HG03521 (cell line): Measurements from ENCODE around the gene ERI3.

Source experiments
- ATAC-seq: cut with Tn5 transposase; IDR thresholded peaks from one replicate; pipeline ENCODE4 v1.9.1; 2021; ENCODE audit warnings: mild to moderate bottlenecking, moderate library complexity; ENCODE audit not compliant: unreplicated experiment

The ERI3 gene

DNA sequence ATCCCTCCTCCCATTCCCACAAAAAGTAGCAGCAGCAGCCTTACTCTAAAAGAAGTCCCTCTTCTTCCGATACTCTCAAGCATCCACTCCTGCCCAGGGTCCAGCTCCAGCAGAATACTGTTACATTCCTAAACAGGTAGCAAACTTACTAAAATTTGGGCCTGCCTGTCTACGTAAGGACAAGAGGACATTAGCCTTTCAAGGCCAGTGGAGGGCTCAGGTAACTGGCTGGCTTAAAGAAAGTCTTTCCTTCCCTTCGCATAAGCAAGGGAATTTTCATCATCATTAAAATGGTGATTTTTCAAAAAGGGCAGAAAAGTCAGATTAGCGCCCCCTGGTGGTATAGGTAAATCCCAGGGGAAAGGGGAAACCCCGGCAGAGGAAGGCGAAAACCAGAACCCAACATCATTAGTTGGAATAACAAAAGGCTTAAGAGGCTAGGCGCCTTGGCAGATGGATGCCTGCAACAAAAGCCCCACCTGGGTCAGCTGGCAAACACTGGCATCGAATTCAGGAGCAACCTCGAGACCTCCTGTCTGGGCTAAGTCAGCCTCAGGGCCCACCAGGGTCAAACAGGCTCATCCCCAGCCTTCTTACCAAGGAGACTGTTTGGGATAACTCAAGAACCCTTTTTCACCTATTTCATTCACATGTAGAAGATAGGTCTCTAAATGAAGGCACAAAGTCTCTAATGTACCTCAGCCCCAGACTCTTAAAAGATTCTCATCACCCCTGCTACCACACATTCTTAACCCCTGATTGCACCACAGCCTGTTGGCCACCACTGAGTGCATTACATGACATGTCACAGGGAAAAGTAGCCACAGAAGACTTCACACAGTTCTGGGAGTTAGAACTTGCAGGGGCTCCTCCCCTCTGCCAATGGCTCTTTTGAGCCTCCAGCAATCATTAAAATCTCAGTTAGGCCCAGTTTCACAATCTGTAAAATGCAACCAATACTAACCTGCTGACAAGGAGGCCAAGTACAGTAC, 36.7 kb downstream of the ERI3 start:
- no peak for ATAC-seq

DNA sequence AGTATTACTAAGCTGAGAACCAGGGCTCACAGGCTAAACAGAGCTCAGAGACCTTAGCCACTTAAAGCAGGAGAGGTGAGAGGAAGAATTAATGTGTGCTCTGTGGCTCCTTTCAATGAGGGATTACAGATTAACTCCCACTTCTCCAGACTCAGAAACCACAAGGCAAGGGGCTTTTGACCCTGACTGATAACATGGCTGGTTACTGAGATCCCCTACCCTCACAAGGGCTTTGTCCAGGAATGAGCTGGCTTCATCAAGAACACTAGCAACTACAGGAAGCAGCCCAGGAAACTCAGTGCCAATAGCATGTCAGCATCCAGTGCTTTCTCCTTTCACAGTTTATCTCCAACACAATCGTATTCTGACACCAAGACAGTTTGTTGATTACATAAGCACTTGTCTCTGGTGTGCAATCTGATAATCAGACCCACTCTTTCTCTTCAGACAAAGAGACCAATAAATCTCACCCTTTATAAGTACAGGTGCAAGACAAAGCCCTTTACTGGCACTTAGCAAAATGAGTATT, 38.8 kb downstream of the ERI3 start:
- ATAC-seq, result no peak

DNA sequence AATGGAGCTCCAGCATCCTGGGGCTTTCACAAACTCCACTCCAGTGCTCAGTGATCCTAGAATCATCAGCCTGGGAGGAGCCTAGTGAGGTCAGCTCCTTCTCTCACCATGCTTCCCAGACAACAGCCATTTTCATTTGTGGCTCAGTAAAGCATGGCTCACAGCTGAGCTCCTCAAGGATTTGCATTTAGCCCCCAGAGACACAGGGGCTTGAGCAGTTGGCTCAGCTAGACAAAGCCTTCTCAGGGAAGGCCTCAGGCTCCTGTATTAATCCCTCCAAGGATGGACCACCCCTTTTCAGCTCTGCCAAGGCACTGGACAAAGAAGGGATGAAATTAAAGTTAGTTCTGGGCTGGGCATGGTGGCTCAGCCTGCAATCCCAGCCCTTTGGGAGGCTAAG, 39.5 kb downstream of the ERI3 start:
- ATAC-seq, result no peak

DNA sequence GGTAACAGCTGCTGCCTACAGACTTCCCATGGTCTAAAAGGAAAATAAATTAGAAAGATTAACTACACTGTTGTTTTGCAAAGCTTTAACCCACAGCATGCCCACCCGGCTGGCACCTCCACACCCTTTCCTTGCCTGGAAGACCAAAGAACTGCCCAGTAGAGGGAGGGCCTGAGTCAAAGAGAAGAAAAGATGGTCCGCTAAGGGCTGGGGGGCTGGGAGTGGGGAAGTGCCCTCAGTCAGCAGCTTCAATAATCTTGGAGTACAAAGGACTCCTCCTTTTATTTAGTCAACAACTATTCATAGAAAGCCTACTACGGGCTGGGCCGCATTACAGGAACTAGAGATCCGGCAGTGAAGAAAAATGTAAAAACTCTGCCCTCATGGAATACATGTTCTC, 40.6 kb downstream of the ERI3 start:
- ATAC-seq, result no peak

DNA sequence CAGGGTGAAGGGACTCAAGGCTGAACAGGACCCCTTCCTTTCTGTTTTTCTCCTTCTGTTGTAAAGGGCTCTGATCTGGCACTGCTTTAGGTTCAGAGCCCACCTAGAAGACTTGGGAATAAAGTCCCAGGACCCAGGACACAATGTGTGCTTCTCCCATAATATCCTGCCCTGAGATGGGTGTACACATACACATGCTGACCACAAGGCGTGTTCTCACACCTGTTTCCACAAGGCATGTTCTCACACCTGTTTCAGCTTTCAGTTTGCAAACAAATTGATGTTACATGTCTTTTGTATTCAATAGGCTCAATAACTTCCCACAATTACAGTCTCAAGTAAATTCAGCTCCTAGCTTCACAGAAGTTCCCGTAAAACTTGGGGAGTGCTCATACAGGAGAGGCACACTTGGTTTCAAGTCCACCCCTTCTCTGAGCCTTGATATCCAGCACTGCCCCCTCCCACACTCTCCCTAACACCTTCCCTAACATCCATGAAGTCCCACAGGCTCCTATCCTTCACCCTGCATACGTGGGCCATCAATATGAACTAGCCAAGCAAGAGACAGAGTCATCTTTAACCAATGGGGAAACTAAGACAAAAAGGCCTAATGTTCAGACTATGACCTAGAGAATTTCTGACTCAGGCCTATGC, 41.7 kb downstream of the ERI3 start:
- no peak for ATAC-seq

DNA sequence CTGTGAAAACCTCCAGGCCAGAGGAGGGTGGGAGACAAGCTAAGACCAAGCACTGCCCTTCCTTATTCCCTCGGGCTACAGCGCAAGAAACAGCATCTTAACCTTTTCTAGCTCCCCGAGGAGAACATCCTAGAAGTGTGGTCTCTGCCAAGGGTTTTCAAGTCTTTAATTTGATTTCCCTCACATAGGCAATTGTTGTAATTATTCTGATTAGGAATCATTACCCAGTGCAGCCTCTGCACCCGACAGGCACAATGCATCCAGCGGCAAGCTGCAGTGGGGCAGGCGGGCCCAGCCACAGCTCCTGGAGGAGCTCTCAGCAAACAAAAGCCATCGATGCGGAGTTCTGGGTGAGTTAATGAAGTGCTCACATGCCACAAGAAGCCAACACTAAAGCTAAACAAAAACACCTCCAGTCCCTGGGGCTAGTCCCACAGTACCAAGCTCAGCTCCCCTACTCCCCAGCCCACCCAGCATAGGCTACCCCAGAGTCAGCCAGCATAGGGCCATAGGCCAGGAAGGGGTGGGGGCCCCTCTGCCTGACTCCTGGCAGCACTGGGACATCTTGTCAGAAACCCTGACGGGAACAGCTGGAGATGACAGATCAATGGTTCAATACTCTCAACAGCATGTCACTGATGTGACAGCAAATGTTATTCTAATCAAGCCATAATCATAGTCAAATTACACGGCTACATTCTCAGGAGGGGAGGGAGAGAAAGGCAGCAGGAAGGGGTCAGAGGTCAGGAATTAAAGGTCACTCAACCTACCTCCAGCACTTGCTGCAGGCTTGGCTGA, 42.5 kb downstream of the ERI3 start:
- no peak for ATAC-seq

DNA sequence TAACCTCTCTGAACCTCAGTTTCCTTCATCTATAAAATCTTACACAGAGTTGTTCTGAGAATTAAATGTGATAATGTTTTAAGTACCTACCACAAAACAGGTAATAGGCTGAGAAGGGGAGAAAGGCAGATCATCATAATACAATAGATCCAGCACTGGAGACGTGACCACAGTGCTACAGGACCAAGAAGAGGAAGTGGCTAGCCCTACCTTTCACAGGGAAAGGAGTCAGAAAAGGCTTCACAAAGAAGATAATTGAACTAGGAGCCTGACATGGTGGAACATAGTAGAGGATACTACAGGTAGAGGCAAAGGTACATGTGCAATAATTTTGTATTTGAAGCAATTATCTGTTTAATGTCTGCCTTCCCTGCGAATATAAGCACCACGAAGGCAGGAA, 45.1 kb downstream of the ERI3 start:
- ATAC-seq, result no peak

DNA sequence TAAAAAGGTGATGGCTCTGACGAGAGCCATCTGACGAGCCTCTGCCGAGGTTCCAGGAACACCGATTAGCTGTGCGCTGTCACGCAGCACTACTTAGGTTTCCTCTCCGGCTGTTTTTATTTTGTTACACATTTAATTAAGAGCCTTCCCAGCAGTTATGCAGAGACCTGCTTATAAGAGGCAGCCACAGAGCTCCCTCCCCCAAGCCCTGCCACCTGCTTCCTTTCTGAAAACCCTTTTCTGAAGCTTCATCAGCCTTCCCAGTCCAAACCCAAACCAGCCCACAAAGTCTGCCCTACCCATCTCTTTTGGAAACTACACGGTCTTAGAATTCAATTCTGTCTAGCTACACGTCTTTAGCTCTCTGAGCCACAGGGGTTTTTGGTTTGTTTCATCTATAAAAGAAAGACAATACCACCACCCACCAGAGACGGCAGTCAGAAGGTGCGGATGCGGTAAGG, 49.1 kb downstream of the ERI3 start:
- no peak for ATAC-seq

DNA sequence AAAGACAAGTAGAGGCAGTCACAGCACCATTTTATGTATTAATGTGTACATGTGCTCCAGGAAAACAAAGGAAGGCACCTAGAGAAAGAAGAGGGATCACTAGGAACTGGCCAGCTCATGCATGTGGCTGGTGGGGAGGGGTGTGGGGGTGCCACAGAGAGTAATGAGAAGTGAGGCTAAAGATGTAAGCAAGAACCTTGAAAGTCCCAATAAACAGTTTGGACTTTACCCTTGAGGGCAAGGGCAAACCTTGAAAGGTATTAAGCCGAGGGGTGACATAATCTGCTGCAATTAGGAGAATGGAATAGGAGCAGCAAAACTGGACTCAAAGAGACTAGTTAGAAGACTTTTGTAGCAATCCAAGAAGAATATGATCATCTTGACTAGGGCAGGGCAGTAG, 51.5 kb downstream of the ERI3 start:
- ATAC-seq, result no peak

DNA sequence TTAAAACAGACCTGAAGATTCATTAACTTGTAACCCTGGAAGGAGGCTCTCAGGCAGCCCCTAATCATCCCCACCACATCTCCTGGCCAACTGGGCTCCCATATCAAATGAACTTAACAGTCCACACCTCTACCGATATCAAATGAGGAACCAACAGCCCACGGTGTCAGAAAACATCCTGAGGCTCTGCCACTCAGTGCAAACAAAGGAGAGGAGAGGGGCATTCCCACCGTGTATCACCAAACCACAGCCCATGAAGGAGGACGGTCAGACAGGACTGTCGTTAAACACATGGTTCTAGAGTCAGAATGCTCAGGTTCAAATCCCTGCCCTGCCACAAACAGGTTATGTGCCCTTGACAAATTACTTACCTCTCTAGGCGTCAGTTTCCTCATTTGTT, 52.5 kb downstream of the ERI3 start:
- ATAC-seq, result no peak

DNA sequence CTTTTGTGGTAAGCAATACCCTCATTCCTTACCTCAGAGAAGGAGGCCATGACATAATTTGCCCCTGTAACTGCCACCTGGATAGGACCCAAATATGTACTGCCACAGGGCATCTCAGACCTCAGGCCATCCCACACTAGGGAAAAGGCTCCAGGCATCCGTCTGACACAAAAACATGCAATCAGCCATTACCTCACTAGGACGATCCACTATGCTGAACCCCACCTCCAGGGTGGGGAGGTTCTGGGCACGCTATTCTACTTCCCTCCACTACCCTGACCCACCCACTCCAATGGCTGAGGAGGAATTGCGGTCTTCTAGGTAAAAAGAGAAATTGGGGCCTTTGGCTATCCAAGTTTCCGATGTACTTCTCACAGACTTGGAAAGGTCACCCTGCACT, 53.6 kb downstream of the ERI3 start:
- ATAC-seq, result no peak

DNA sequence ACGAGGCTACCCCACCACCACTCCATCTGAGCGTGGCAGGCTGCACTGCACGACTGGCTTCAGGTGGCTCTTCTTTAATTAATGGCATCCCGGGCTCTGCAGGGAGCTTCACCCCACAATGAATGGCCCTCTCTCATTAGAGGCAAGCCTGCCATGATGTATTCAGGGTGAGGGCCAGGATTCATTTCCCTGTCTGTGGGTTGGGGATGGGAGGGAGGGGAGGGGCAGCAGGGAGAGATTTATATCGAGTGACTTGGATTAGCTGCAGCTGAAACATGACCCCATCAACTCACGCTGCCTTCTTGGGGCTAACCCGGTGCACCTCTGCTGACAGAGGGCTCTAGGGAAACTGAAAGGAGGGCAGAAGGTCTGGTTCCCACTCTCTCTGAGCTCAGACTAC, 54.2 kb downstream of the ERI3 start:
- no peak for ATAC-seq

DNA sequence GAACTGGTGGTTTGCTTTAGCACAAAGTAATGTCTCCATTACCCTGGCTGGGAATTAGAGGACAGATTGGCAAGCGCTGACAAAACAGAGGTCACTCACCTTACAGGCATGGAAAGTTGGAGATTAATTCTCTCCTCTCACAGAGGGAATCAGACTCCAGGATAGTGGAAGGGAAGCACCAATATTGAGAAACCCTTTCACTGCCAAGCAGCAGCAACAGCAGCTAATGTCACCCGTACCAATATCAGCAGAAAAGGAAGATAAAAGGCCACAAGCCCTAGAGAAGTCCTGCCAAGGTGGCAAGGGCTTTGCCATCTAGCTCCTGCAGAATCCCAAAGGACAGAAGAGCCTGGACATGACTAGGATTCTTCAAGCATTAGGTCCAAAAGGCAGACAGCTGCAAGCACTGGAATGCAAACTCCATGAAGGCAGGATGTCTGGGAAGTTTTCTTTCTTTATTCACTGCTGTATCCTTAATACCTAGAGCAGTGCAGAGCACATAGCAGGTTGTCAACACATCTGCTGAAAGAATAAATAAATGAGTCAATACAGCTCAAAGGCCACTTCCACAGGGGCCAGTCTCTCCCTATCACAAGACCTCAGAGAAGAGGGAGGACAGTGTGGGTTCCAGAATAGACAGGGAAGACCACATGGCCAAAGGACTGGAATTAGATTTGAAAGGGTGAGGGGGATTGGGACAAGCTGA, 57.2 kb downstream of the ERI3 start:
- no peak for ATAC-seq

DNA sequence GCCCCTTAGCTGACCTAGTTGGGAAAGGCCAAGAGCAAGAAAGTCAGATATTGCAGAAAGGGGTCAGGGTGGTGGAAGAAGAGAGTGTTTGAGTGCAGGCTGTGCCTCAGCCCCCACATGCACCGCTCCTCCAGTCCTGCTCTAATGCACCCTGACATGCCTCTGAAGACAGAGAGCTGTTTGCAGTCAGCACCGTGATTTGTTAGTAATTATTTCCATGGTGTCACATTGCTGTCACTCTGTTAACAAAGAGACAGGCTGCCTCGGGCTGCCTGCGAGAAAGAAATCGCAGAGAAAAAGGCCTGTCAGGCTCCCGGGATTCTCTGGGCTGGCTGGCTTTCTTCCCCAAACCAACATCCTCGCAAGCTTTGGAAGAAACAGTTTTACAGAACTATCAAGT, 58.3 kb downstream of the ERI3 start:
- ATAC-seq, result no peak

DNA sequence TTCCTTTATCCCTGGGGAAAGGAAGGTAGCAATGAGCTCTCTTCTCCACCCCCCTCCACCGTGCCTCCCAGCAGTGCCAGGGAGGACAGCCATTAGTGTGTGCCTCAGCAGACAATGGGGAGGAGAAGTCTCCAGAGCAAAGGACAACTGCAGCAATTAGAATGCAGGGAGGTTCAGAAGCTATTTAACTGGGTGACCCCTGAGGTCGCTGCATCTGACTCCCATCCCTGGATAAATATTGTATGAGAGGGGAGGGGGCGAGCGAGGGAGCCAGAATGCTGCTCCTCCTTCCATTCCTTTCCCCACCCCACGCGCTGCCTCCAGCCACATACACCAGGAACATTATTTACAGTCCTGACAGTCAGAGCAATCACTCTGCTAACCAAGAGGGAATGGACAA, 59.0 kb downstream of the ERI3 start:
- no peak for ATAC-seq

DNA sequence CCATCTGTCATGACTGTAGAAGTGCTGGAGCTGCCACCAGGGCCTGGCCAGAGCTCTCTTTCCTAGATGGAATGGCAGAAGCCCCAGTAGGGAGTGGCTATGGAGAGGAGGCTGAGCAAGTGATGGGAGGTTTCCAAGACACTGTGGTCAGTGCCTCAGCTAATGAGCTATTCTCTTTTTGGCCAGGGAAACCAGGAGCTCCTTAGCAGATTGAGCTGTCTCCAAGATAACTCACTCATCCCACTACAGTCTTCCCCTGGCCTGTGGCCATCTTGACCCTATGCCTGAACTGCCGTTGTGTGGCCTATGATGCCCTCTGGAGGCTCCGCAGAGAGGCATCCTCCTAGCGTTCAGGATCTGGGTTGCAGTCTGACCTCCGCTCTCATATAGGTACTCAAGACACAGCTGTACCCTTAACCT, 60.5 kb downstream of the ERI3 start:
- no peak for ATAC-seq

DNA sequence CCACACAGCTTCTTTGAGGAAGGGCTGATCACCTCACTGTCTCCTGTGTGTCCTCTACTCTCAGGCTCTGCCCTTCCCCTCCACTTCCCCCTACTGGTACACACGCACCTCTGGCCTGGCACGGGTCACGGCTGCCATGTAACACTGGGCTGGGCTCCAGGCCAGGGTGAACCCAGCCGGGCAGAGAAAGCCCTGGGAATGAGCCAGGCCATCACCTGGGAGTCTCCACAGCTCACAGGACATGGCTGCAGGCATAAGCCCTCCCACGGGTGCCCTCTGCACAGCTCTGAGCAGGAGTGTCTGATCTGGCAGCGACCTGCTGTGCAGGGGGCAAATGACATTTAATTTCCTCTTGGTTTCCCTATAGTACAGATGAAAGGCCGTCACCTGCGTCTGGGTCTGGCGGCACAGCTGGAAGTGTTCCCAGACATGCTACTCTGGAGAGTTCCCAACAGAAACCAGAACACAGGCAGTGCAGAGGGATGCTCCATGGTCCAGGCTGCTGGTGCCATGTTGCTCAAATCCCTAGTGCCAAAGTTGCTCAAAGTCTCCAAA, 61.2 kb downstream of the ERI3 start:
- no peak for ATAC-seq

DNA sequence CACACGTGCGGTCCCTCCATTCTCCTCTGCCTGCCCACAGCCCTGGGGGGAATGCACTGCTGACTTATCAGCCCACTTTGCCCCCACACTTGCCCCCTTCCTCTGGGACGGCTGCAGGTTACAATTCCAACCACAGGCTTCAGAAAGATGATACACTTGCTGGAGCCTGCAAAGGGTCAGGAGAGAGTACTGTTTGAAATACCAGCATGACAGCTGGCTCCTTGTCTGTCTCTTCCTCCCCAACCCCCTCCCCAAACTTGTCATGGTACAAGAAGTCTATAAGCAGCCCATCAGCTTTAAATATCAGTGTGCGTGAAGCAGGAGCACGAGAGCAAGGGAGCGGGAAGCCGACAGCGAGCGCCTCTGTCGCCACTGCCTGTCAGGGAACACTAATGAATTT, 62.4 kb downstream of the ERI3 start:
- no peak for ATAC-seq

DNA sequence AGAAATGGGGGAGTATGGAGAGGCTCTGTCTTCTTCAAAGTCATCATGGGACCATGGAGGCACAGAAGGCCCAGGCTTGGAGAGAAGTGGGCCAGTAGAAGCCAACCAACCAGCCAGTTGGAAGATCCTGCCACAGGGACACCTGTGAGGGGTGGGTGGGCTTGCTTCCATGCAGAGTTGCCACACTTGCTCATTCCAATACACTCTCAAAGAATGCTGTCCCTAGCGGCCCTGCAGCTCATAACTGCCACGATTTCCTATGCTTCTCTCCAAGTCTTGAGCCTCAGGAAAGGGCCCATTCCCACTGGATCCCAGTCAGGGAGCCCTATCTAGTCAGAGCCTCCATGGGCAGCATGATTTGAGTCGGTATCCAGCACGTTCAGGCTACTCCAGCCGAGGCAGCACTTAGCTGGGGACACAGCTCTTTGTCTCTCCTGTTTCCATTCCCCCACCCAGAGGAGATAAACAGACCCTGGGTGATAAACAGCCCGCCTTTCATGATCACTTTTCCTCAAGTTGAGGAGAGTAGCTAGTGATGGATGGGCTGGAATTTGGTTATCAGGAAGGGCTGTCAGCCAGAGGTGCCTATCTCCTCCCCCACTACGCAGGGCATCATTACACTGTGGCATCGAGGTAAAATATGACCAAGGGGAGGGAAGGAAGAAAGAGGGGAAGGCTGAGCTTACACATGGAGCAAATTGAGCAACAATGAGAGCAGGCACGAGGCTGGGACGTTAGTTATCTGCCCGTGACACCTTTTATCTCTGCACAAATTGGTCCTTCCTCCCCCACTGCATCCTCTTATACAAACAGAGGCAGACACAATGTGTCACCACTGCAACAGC, 64.6 kb downstream of the ERI3 start:
- no peak for ATAC-seq
